ENCODE data around the gene PICALM. TPM values are rescaled to one million over a fixed set of nuclear protein-coding genes. Genes with fewer than 3 reads are reported as not detected.

PICALM gene
- total and polyA plus RNA-seq, 2 of the 13 experiments (the other 11 are each of a cell fraction or from before 2014, with no cell fraction given) = 97.6 to 154 TPM

GRCh38 chr11:86068951-86069407 is at the start of gene PICALM (continued):
- TF ChIP-seq ZBTB40 (IDR thresholded peaks at IDR 0.05) (no peak), ZBTB40 (CRISPR knock-in tag; IDR thresholded peaks at IDR 0.05) (peak; percentile 45; the same call in 1 of the 2 replicates), ZBTB25 (CRISPR knock-in tag; IDR thresholded peaks at IDR 0.05) (0 out of 2 replicates have a peak, but pooled peaks have one; percentile 24), REST (IDR thresholded peaks at IDR 0.05; ENCODE audit: borderline replicate concordance in 1 of 2, low read depth in 1 of 2, low read length in 2 of 2) (0 out of 4 replicates have a peak, but pooled peaks of 1 of the 2 experiments have one; percentile 8), THAP11 (CRISPR knock-in tag; IDR thresholded peaks at IDR 0.05) (peak; percentile 73), MLX (CRISPR knock-in tag; IDR thresholded peaks at IDR 0.05) (peak; percentile 56; the same call in 1 of the 2 replicates), ZNF17 (CRISPR knock-in tag; IDR thresholded peaks at IDR 0.05) (no peak), SAFB2 (CRISPR knock-in tag; IDR thresholded peaks at IDR 0.05; ENCODE audit: borderline replicate concordance, low read depth) (peak; percentile 69; the same call in 1 of the 2 replicates), ZBTB34 (CRISPR knock-in tag; IDR thresholded peaks at IDR 0.05) (no peak)
